RWPE1 (cell line): ENCODE data around the gene ZDHHC19.

Experiments used
- CTCF ChIA-PET: fragments of 350-600 bp; sonication (Branson Sonifier 250); formaldehyde crosslinking; extraction: SDS; loops from one replicate; lab custom pipeline; 2021; lab: Yijun Ruan, JAX
- POLR2A ChIA-PET: fragments of 400-600 bp; formaldehyde crosslinking; extraction: SDS; loops from one replicate; lab custom pipeline; 2020; ENCODE audit warnings: antibody characterized with exemption; ENCODE audit not compliant: low non-redundant PET; lab: Yijun Ruan, JAX
- DNase-seq: peaks from one replicate; pipeline ENCODE4 v3.0.0; 2012; ENCODE audit warnings: low spot score
- H3K27ac ChIP-seq: fragments of 450-650 bp; 2 replicates; pipeline ENCODE4 v1.5.1; 2017
- CTCF ChIP-seq: fragments of 450-650 bp; conservative IDR thresholded peaks from 2 replicates; pipeline ENCODE4 v1.5.1; 2017; ENCODE audit warnings: low read depth, mild to moderate bottlenecking

Gene ZDHHC19

GRCh38 chr3:196210673-196211556 is at the start of gene ZDHHC19:
TSS of gene ZDHHC19 (minus strand) at chr3:196211400. CDS start at chr3:196211315, 85 bp downstream.
- POLR2A ChIA-PET = no interaction called here
- DNase-seq = no peak
- no peak for TF ChIP-seq CTCF
- CTCF ChIA-PET = no interaction called here
- no peak within 1 kb of the TSS for H3K27ac ChIP-seq

- POLR2A ChIA-PET = no interaction called here
- CTCF ChIA-PET = interaction anchor here (0.6 kb wide), 1 partner anchor 56 kb away, joined by 6 read pairs; no protein-coding TSS in a partner anchor
Observed at GRCh38 chr3:196260784-196261183, 49.6 kb upstream of the ZDHHC19 start.

GRCh38 chr3:196255776-196256175 is 44.6 kb upstream of the ZDHHC19 start:
- no peak for TF ChIP-seq CTCF
- ChIA-PET CTCF (interaction anchor here (0.6 to 1.0 kb wide), 2 partner anchors 230 to 354 kb away, joined by 3 to 4 read pairs; no protein-coding TSS in a partner anchor), POLR2A (no interaction called here)
- 0 out of 2 replicates have a peak overlapping the region, but pooled peaks have one; percentile 9 for H3K27ac ChIP-seq
- DNase-seq = no peak

More at GRCh38 chr3:196260784-196261183, 49.6 kb upstream of the ZDHHC19 start:
- H3K27ac ChIP-seq = no peak overlapping the region
- DNase-seq = no peak
- no peak for TF ChIP-seq CTCF

- H3K27ac ChIP-seq = no peak overlapping the region
- DNase-seq = no peak
- TF ChIP-seq CTCF = no peak
- CTCF ChIA-PET = interaction anchor here (0.6 to 1.4 kb wide), 4 partner anchors 9 to 355 kb away, joined by 3 read pairs; no protein-coding TSS in a partner anchor
- POLR2A ChIA-PET = no interaction called here
Observed at GRCh38 chr3:196254376-196255283, 43.4 kb upstream of the ZDHHC19 start.

GRCh38 chr3:196251918-196252317 is 40.7 kb upstream of the ZDHHC19 start:
- TF ChIP-seq CTCF = no peak
- no peak overlapping the region for H3K27ac ChIP-seq
- POLR2A ChIA-PET = no interaction called here
- no peak for DNase-seq
- CTCF ChIA-PET = interaction anchor here (0.6 kb wide), 1 partner anchor 10 kb away, joined by 3 read pairs; no protein-coding TSS in a partner anchor
